Stimulated activated CD8-positive, alpha-beta memory T cell treated with anti-CD3 and anti-CD28 coated beads, Interleukin-7, amount 100 ng/mL, for 24 hours (primary cell): ENCODE measurements around the gene AIMP1.
"Not testable (repeated sequence)": the region's sequence is repeated elsewhere in the genome, so short reads cannot be mapped to it uniquely, and the experiment has no call there.

Source experiments
- DNase-seq: peaks from one replicate; pipeline ENCODE4 v3.0.0-alpha.2; 2020; ENCODE audit warnings: low read depth

Gene AIMP1

GRCh38 chr4:106312997-106313522 lies 3.3 kb upstream of the AIMP1 start:
- no peak for DNase-seq

- DNase-seq = no peak
Measured at GRCh38 chr4:106314960-106315359, 1.4 kb upstream of the AIMP1 start.

- DNase-seq = peak; percentile 1
Measured at GRCh38 chr4:106315476-106315967, 828 bp upstream of the AIMP1 start.

- no peak for DNase-seq
Measured at GRCh38 chr4:106316773-106317409, 541 bp downstream of the AIMP1 start.

- DNase-seq = no peak
Measured at GRCh38 chr4:106317815-106318214, 1.5 kb downstream of the AIMP1 start.

GRCh38 chr4:106318511-106318910 lies 2.2 kb downstream of the AIMP1 start:
- DNase-seq = no peak

- no peak for DNase-seq
Measured at GRCh38 chr4:106320235-106320634, 3.9 kb downstream of the AIMP1 start.

- DNase-seq = not testable (repeated sequence)
Measured at GRCh38 chr4:106321168-106321567, 4.8 kb downstream of the AIMP1 start.

- not testable (repeated sequence) for DNase-seq
Measured at GRCh38 chr4:106321814-106322213, 5.5 kb downstream of the AIMP1 start.

- no peak for DNase-seq
Measured at GRCh38 chr4:106323119-106323518, 6.8 kb downstream of the AIMP1 start.

- no peak for DNase-seq
Measured at GRCh38 chr4:106325800-106326199, 9.4 kb downstream of the AIMP1 start.

- DNase-seq = no peak
Measured at GRCh38 chr4:106329041-106329618, 12.8 kb downstream of the AIMP1 start.

GRCh38 chr4:106333186-106333585 lies 16.8 kb downstream of the AIMP1 start:
- no peak for DNase-seq

- no peak for DNase-seq
Measured at GRCh38 chr4:106334741-106335470, 18.6 kb downstream of the AIMP1 start.

- DNase-seq = no peak
Measured at GRCh38 chr4:106336618-106337017, 20.3 kb downstream of the AIMP1 start.

- DNase-seq = no peak
Measured at GRCh38 chr4:106337916-106338315, 21.6 kb downstream of the AIMP1 start.

- DNase-seq = no peak
Measured at GRCh38 chr4:106338671-106339070, 22.3 kb downstream of the AIMP1 start.

GRCh38 chr4:106339431-106339830 lies 23.1 kb downstream of the AIMP1 start:
- no peak for DNase-seq

- no peak for DNase-seq
Measured at GRCh38 chr4:106340774-106341173, 24.4 kb downstream of the AIMP1 start.

GRCh38 chr4:106343865-106344646 lies 27.7 kb downstream of the AIMP1 start:
- no peak for DNase-seq

- DNase-seq = no peak
Measured at GRCh38 chr4:106344647-106344970, 28.3 kb downstream of the AIMP1 start.

GRCh38 chr4:106347167-106347566 lies 30.8 kb downstream of the AIMP1 start:
- no peak for DNase-seq
